A673 (cell line): ENCODE results near the gene SLC22A3.

ENCODE experiments used
- CTCF ChIP-seq: fragments of 300-800, 200-600 bp; sonication (generic); conservative IDR thresholded peaks from 2 replicates; pipeline ENCODE4 v1.5.1; 2017; ENCODE audit warnings: low read depth, mild to moderate bottlenecking, antibody characterized with exemption, low read length, moderate library complexity, mixed read lengths
- EZH2 ChIP-seq: fragments of 200-600 bp; sonication (generic); IDR thresholded peaks from 2 replicates; pipeline ENCODE4 v1.6.1; 2017; ENCODE audit warnings: borderline replicate concordance, low read depth, mild to moderate bottlenecking, mixed read lengths, antibody characterized with exemption, low read length; ENCODE audit not compliant: poor library complexity, severe bottlenecking

- TF ChIP-seq CTCF (no peak), EZH2 (no peak)
Measured at GRCh38 chr6:160300076-160300695, 48.0 kb upstream of the SLC22A3 start.
